ENCODE results near the gene MTMR12. TPM values are rescaled to one million over a fixed set of nuclear protein-coding genes. Genes with fewer than 3 reads are reported as not detected.

The MTMR12 gene
- total and polyA plus RNA-seq, 2 of the 8 experiments (the other 6 are each of a cell fraction or from before 2014, with no cell fraction given): 19.1 to 59.3 TPM

- WGBS, 2 experiments (ENCODE audit: extremely low coverage in 1 of 2, insufficient coverage in 1 of 2, insufficient read length in 1 of 2, insufficient replicate concordance in 2 of 2, low coverage in 1 of 2, low lambda C conversion rate in 2 of 2, missing lambda C conversion rate in 1 of 2): 86% methylated on average over 3 of the region's 3 CpGs; no CpG with 5 or more reads in 1 of the 2 experiments
- H3K56ac ChIP-seq (replicated peaks; ENCODE audit: insufficient read length, low read depth, low read length): no peak overlapping the region
- no peaks in the 10 kb centered on the region for H3K23me2 ChIP-seq (ENCODE audit: low read depth, low read length)
- no peak overlapping the region for H3K4ac ChIP-seq (replicated peaks; ENCODE audit: insufficient read length, low read depth, low read length)
- H2BK12ac ChIP-seq (ENCODE audit: low read depth, low read length): no peak overlapping the region
- H3K27me3 ChIP-seq (replicated peaks in 1 of 4; ENCODE audit: control insufficient read depth in 3 of 4, extremely low read depth in 1 of 4, insufficient read depth in 3 of 4, low read length in 3 of 4): no peaks in the 10 kb centered on the region
- no peak overlapping the region for H3K27ac ChIP-seq (ENCODE audit: low read depth, low read length)
- H3K36me3 ChIP-seq (ENCODE audit: control insufficient read depth in 2 of 4, insufficient read depth in 4 of 4, low read length in 3 of 4): peaks cover 13 to 75% (median 53%) of the 10 kb centered on the region in 4 experiments; a peak in 7 of 8 replicates
- CTCF ChIA-PET (ENCODE audit: partially characterized antibody): interaction anchor here (0.8 to 2.2 kb wide), 7 partner anchors 9 to 157 kb away, joined by 3 to 14 read pairs (median 5); no protein-coding TSS in a partner anchor
- H3K4me1 ChIP-seq (replicated peaks in 1 of 4; ENCODE audit: control insufficient read depth in 3 of 4, insufficient read depth in 4 of 4, low read length in 3 of 4): no peaks in the 10 kb centered on the region
- no peak overlapping the region for H2AK5ac ChIP-seq (ENCODE audit: low read depth, low read length)
- H3K18ac ChIP-seq (ENCODE audit: extremely low read depth, low read length): no peak overlapping the region
- no peak overlapping the region for H2BK5ac ChIP-seq (ENCODE audit: low read depth, low read length)
- H4K8ac ChIP-seq (ENCODE audit: extremely low read depth, insufficient read depth, low read length): no peak overlapping the region
- no peaks in the 10 kb centered on the region for H3K9me3 ChIP-seq (ENCODE audit: insufficient read depth in 2 of 2, low read depth in 1 of 2, low read length in 1 of 2)
- no peak overlapping the region for H4K5ac ChIP-seq (ENCODE audit: insufficient read length, low read depth, low read length)
- no peak overlapping the region for H3K14ac ChIP-seq (ENCODE audit: insufficient read length)
- no peak overlapping the region for H4K91ac ChIP-seq (replicated peaks; ENCODE audit: insufficient read length, low read length)
- no peak overlapping the region for H2BK15ac ChIP-seq (ENCODE audit: low read length)
- no peak for DNase-seq (ENCODE audit: low read depth in 1 of 2, low spot score in 2 of 2)
- POLR2A ChIA-PET (ENCODE audit: partially characterized antibody): interaction anchor here (0.6 to 1.9 kb wide), 3 partner anchors 13 to 214 kb away, joined by 3 to 4 read pairs (median 3); no protein-coding TSS in a partner anchor
- no peak overlapping the region for H3K4me3 ChIP-seq (ENCODE audit: extremely low read depth in 1 of 4, insufficient read depth in 2 of 4, low read depth in 3 of 4, low read length in 4 of 4)
- H3K79me2 ChIP-seq (ENCODE audit: control insufficient read depth in 1 of 2, insufficient read depth in 2 of 2, low read length in 2 of 2): no peaks in the 10 kb centered on the region
- no peak overlapping the region for H3K9ac ChIP-seq (replicated peaks in 1 of 4; ENCODE audit: extremely low read depth in 1 of 4, low read depth in 3 of 4, low read length in 3 of 4)
- no peak overlapping the region for H2AFZ ChIP-seq (ENCODE audit: low read length)
- H4K20me1 ChIP-seq (replicated peaks in 1 of 2; ENCODE audit: control insufficient read depth in 1 of 2, insufficient read depth in 2 of 2, low read length in 2 of 2): peaks cover 0 to 2% of the 10 kb centered on the region in 2 experiments
- no peak for FAIRE-seq
- no peak overlapping the region for H2BK20ac ChIP-seq (ENCODE audit: low read length)
- no peak overlapping the region for H3K23ac ChIP-seq (ENCODE audit: insufficient read length)
- H3K4me2 ChIP-seq (ENCODE audit: insufficient read depth in 1 of 2, low read depth in 2 of 2, low read length in 2 of 2): no peak overlapping the region
- H3K79me1 ChIP-seq (ENCODE audit: low read depth, low read length): no peaks in the 10 kb centered on the region
- no peak overlapping the region for H2BK120ac ChIP-seq (replicated peaks; ENCODE audit: low read depth, low read length)
- no peak for TF ChIP-seq BACH1 (IDR thresholded peaks at IDR 0.05; ENCODE audit: low read length)
- TF ChIP-seq TBP (IDR thresholded peaks at IDR 0.05; ENCODE audit: low read depth, low read length): no peak
- no peak for TF ChIP-seq SP1 (IDR thresholded peaks at IDR 0.05; ENCODE audit: low read depth, low read length)
- TF ChIP-seq TEAD4 (IDR thresholded peaks at IDR 0.05; ENCODE audit: low read depth, low read length): no peak
- TF ChIP-seq CTCF (IDR thresholded peaks at IDR 0.05; ENCODE audit: control extremely low read depth in 1 of 3, insufficient read depth in 1 of 3, low read depth in 1 of 3, low read length in 3 of 3): no peak
- TF ChIP-seq JUN (IDR thresholded peaks at IDR 0.05; ENCODE audit: low read depth, low read length): no peak
- no peak for TF ChIP-seq SAP30 (IDR thresholded peaks at IDR 0.05; ENCODE audit: insufficient read depth, insufficient replicate concordance, low read length)
- no peak for TF ChIP-seq SIRT6 (IDR thresholded peaks at IDR 0.05; ENCODE audit: low read length)
Measured at GRCh38 chr5:32258424-32258823, 54.3 kb downstream of the MTMR12 start.

All from H1 (cell line).